ENCODE measurements around the gene LLCFC1.

The LLCFC1 gene

DNA sequence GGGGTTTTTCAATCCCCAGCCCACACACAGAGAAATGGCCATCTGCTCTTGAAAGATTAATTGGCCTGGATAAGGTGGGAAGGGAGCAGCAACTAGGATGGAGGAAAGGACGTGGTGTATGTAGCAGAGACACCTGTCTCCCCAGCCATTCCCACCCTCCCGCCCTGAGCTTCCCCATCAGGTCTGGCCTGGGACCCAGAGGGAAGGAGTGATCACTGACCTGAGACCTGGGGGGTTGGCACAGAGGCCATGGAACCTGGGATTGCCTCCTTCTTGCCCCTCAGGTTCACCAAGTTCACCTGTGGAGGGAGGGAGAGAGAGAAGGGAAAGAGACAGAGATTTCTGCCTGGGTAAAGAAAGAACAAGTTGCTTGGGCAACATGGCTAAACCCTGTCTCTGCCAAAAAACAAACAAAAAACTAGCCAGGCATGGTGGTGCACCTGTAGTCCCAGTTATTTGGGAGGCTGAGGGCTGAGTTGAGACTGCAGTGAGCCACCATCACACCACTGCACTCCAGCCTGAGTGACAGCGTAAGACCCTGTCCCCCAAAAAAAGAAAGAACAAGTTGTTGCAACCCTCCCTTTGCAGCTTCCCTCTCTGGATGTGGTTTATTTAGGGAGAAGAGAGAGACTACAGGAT, 42.4 kb upstream of the LLCFC1 start:
- Histone ChIP-seq H3K4me1 (ENCODE audit: low read length) (no peaks in the 10 kb centered on the region), H3K79me2 (ENCODE audit: low read length) (no peaks in the 10 kb centered on the region), H3K9me3 (ENCODE audit: insufficient read depth, low read length) (no peaks in the 10 kb centered on the region), H4K20me1 (ENCODE audit: insufficient read depth, low read length) (no peaks in the 10 kb centered on the region), H2AFZ (ENCODE audit: low read depth, low read length) (no peak overlapping the region), H3K36me3 (replicated peaks; ENCODE audit: low read depth, low read length) (no peaks in the 10 kb centered on the region), H3K4me2 (ENCODE audit: low read length) (no peak overlapping the region), H3K27ac (ENCODE audit: low read length) (no peak overlapping the region), H3K9ac (ENCODE audit: low read length) (no peak overlapping the region), H3K27me3 (ENCODE audit: low read depth, low read length) (peaks cover 29% of the 10 kb centered on the region), H3K4me3 (ENCODE audit: low read length) (no peak overlapping the region)
- TF ChIP-seq EZH2phosphoT487 (IDR thresholded peaks at IDR 0.05; ENCODE audit: low read depth) (no peak), CTCF (IDR thresholded peaks at IDR 0.05; ENCODE audit: low read depth, low read length) (no peak)

- Histone ChIP-seq H4K20me1 (ENCODE audit: insufficient read depth, low read length) (no peaks in the 10 kb centered on the region), H3K27ac (ENCODE audit: low read length) (no peak overlapping the region), H3K4me3 (ENCODE audit: low read length) (no peak overlapping the region), H3K4me2 (ENCODE audit: low read length) (no peak overlapping the region), H3K36me3 (replicated peaks; ENCODE audit: low read depth, low read length) (no peaks in the 10 kb centered on the region), H3K27me3 (ENCODE audit: low read depth, low read length) (peaks cover 29% of the 10 kb centered on the region), H2AFZ (ENCODE audit: low read depth, low read length) (no peak overlapping the region), H3K9ac (ENCODE audit: low read length) (no peak overlapping the region), H3K4me1 (ENCODE audit: low read length) (no peaks in the 10 kb centered on the region), H3K79me2 (ENCODE audit: low read length) (no peaks in the 10 kb centered on the region), H3K9me3 (ENCODE audit: insufficient read depth, low read length) (no peaks in the 10 kb centered on the region)
- TF ChIP-seq CTCF (IDR thresholded peaks at IDR 0.05; ENCODE audit: low read depth, low read length) (no peak), EZH2phosphoT487 (IDR thresholded peaks at IDR 0.05; ENCODE audit: low read depth) (no peak)
Measured at GRCh38 chr7:142897691-142898090, 41.6 kb upstream of the LLCFC1 start.

DNA sequence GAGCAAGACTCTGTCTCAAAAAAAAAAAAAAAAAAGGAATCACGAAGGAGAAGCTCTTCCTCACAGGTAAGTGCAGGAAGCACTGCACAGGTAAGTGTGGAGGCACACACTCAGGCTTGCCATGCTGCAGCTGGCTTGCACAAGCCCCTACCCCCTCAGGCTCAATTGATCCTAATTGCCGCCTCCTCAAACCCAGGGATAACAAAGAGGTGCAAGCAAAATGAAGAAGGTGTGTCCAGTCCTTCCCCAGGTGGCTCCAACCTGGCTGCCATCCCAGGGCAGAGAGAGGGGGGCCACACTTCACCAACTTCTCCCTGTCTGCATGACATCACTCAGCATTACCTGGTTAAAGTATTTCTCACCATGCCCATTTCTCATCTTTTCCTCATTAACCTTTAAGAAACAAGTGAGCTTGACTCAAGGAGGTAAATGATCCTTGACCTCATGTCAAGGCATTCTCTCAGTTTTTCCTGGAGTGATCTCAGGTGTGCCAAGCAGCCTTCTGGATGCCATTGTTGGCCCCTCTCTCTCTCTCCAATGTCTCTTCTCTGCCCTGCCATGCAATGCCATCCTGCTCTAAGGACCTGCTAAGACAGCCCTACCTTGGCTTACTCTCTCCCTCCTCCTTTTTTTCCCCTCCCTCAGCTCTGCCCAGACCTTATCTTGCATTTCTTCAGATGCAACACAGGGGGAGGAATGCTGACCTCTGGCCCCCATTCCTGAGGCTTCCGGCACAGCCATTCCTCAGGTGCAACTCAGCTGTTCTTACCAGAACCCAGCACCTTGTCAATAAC, 40.7 kb upstream of the LLCFC1 start:
- TF ChIP-seq CTCF (IDR thresholded peaks at IDR 0.05; ENCODE audit: low read depth, low read length) = no peak
- no peak for TF ChIP-seq EZH2phosphoT487 (IDR thresholded peaks at IDR 0.05; ENCODE audit: low read depth)
- H3K79me2 ChIP-seq (ENCODE audit: low read length) = no peaks in the 10 kb centered on the region
- H3K4me2 ChIP-seq (ENCODE audit: low read length) = no peak overlapping the region
- no peaks in the 10 kb centered on the region for H3K36me3 ChIP-seq (replicated peaks; ENCODE audit: low read depth, low read length)
- no peak overlapping the region for H3K27ac ChIP-seq (ENCODE audit: low read length)
- H2AFZ ChIP-seq (ENCODE audit: low read depth, low read length) = no peak overlapping the region
- H3K9me3 ChIP-seq (ENCODE audit: insufficient read depth, low read length) = no peaks in the 10 kb centered on the region; the same call in 1 of the 2 replicates
- H3K9ac ChIP-seq (ENCODE audit: low read length) = no peak overlapping the region
- no peaks in the 10 kb centered on the region for H4K20me1 ChIP-seq (ENCODE audit: insufficient read depth, low read length)
- no peaks in the 10 kb centered on the region for H3K4me1 ChIP-seq (ENCODE audit: low read length)
- no peak overlapping the region for H3K4me3 ChIP-seq (ENCODE audit: low read length)
- peaks cover 29% of the 10 kb centered on the region for H3K27me3 ChIP-seq (ENCODE audit: low read depth, low read length)

GRCh38 chr7:142899661-142900060, 39.6 kb upstream of the LLCFC1 start:
- Histone ChIP-seq H3K4me1 (ENCODE audit: low read length) (no peaks in the 10 kb centered on the region), H3K4me2 (ENCODE audit: low read length) (no peak overlapping the region), H3K79me2 (ENCODE audit: low read length) (no peaks in the 10 kb centered on the region), H3K27me3 (ENCODE audit: low read depth, low read length) (peaks cover 29% of the 10 kb centered on the region), H3K36me3 (replicated peaks; ENCODE audit: low read depth, low read length) (no peaks in the 10 kb centered on the region), H3K27ac (ENCODE audit: low read length) (no peak overlapping the region), H3K4me3 (ENCODE audit: low read length) (no peak overlapping the region), H3K9ac (ENCODE audit: low read length) (no peak overlapping the region), H2AFZ (ENCODE audit: low read depth, low read length) (no peak overlapping the region), H3K9me3 (ENCODE audit: insufficient read depth, low read length) (peaks cover 4% of the 10 kb centered on the region; the same call in 1 of the 2 replicates), H4K20me1 (ENCODE audit: insufficient read depth, low read length) (no peaks in the 10 kb centered on the region)
- TF ChIP-seq CTCF (IDR thresholded peaks at IDR 0.05; ENCODE audit: low read depth, low read length) = no peak
- TF ChIP-seq EZH2phosphoT487 (IDR thresholded peaks at IDR 0.05; ENCODE audit: low read depth) = no peak
